GM23338 (cell line): Measurements from ENCODE around the gene BEND2.

Experiments
- CREB1 ChIP-seq: fragments of 250-450 bp; sonication (Bioruptor Pico); IDR thresholded peaks from 2 replicates; pipeline ENCODE4 v1.5.0; 2020; ENCODE audit warnings: low read depth, mild to moderate bottlenecking, moderate library complexity
- EZH2 ChIP-seq: fragments of 200-600 bp; sonication (generic); IDR thresholded peaks from one replicate; pipeline ENCODE4 v1.8.0; 2017; ENCODE audit warnings: antibody characterized with exemption, mild to moderate bottlenecking, low read depth; ENCODE audit not compliant: unreplicated experiment
- EZH2phosphoT487 ChIP-seq: fragments of 200-600 bp; sonication (generic); IDR thresholded peaks from one replicate; pipeline ENCODE4 v1.8.1; 2018; ENCODE audit warnings: antibody characterized with exemption; ENCODE audit not compliant: unreplicated experiment
- JUNB ChIP-seq: IDR thresholded peaks from one replicate; pipeline ENCODE4 v1.6.1; 2016; ENCODE audit warnings: antibody characterized with exemption; ENCODE audit not compliant: unreplicated experiment
- POLR2AphosphoS5 ChIP-seq: IDR thresholded peaks from 2 replicates; pipeline ENCODE4 v1.6.1; 2016; ENCODE audit warnings: antibody characterized with exemption, low read depth
- STAT1 ChIP-seq: IDR thresholded peaks from one replicate; pipeline ENCODE4 v1.6.1; 2016; ENCODE audit warnings: antibody characterized with exemption; ENCODE audit not compliant: unreplicated experiment
- ZNF114 ChIP-seq: fragments of 250-450 bp; sonication (Bioruptor Pico); IDR thresholded peaks from 2 replicates; pipeline ENCODE4 v1.5.0; 2020; ENCODE audit warnings: mild to moderate bottlenecking, moderate library complexity
- ZNF331 ChIP-seq: fragments of 250-450 bp; sonication (Bioruptor Pico); IDR thresholded peaks from 2 replicates; pipeline ENCODE4 v1.5.0; 2020; ENCODE audit warnings: low read depth, mild to moderate bottlenecking, moderate library complexity
- TF ChIP-seq, protein P1 (sequence below), 2 experiments: fragments of 200-600 bp in 1 of 2; sonication (generic) in 1 of 2; conservative IDR thresholded peaks; 2 replicates each; pipeline versions ENCODE4 v1.5.1 to v1.6.1; 2016 to 2017; ENCODE audit warnings: antibody characterized with exemption in 2 of 2, low read depth in 2 of 2, mild to moderate bottlenecking in 2 of 2, moderate library complexity in 1 of 2
- TF ChIP-seq, protein P2 (sequence below): IDR thresholded peaks from one replicate; pipeline ENCODE4 v1.6.1; 2018; ENCODE audit warnings: antibody characterized with exemption; ENCODE audit not compliant: unreplicated experiment
- TF ChIP-seq, protein P3 (sequence below): fragments of 250-450 bp; sonication (Bioruptor Pico); IDR thresholded peaks from 2 replicates; pipeline ENCODE4 v1.5.0; 2020; ENCODE audit warnings: mild to moderate bottlenecking, moderate library complexity
- TF ChIP-seq, protein P4 (sequence below): IDR thresholded peaks from 2 replicates; pipeline ENCODE4 v1.6.1; 2016; ENCODE audit warnings: antibody characterized with exemption

DNA sequence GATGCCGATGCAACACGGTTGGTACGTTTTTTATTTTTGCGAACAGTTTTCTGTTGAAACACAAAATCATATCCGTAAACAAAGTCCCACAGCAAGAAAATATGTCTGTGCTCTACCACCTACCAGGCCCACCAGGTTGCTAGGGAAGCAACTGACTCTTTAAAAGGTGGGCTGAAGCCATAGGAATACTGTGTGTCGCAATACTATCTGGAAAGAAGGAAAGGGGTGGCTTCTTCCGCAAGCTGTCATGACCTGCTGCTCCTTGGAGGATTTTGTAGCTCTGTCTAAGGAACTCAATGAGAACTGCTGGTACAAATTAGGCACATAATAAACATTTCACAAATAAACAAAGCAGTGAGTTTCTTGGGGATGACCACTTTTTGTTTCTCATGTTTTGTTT, 46.5 kb downstream of the BEND2 start:
- TF ChIP-seq, protein P1, sequence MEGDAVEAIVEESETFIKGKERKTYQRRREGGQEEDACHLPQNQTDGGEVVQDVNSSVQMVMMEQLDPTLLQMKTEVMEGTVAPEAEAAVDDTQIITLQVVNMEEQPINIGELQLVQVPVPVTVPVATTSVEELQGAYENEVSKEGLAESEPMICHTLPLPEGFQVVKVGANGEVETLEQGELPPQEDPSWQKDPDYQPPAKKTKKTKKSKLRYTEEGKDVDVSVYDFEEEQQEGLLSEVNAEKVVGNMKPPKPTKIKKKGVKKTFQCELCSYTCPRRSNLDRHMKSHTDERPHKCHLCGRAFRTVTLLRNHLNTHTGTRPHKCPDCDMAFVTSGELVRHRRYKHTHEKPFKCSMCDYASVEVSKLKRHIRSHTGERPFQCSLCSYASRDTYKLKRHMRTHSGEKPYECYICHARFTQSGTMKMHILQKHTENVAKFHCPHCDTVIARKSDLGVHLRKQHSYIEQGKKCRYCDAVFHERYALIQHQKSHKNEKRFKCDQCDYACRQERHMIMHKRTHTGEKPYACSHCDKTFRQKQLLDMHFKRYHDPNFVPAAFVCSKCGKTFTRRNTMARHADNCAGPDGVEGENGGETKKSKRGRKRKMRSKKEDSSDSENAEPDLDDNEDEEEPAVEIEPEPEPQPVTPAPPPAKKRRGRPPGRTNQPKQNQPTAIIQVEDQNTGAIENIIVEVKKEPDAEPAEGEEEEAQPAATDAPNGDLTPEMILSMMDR (conservative IDR thresholded peaks at IDR 0.05; ENCODE audit: low read depth in 2 of 2) = no peak
- TF ChIP-seq POLR2AphosphoS5 = no peak
- TF ChIP-seq JUNB = no peak
- TF ChIP-seq EZH2 = no peak
- TF ChIP-seq, protein P2, sequence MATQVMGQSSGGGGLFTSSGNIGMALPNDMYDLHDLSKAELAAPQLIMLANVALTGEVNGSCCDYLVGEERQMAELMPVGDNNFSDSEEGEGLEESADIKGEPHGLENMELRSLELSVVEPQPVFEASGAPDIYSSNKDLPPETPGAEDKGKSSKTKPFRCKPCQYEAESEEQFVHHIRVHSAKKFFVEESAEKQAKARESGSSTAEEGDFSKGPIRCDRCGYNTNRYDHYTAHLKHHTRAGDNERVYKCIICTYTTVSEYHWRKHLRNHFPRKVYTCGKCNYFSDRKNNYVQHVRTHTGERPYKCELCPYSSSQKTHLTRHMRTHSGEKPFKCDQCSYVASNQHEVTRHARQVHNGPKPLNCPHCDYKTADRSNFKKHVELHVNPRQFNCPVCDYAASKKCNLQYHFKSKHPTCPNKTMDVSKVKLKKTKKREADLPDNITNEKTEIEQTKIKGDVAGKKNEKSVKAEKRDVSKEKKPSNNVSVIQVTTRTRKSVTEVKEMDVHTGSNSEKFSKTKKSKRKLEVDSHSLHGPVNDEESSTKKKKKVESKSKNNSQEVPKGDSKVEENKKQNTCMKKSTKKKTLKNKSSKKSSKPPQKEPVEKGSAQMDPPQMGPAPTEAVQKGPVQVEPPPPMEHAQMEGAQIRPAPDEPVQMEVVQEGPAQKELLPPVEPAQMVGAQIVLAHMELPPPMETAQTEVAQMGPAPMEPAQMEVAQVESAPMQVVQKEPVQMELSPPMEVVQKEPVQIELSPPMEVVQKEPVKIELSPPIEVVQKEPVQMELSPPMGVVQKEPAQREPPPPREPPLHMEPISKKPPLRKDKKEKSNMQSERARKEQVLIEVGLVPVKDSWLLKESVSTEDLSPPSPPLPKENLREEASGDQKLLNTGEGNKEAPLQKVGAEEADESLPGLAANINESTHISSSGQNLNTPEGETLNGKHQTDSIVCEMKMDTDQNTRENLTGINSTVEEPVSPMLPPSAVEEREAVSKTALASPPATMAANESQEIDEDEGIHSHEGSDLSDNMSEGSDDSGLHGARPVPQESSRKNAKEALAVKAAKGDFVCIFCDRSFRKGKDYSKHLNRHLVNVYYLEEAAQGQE = no peak
- no peak for TF ChIP-seq ZNF331 (CRISPR knock-in tag)
- TF ChIP-seq, protein P3, sequence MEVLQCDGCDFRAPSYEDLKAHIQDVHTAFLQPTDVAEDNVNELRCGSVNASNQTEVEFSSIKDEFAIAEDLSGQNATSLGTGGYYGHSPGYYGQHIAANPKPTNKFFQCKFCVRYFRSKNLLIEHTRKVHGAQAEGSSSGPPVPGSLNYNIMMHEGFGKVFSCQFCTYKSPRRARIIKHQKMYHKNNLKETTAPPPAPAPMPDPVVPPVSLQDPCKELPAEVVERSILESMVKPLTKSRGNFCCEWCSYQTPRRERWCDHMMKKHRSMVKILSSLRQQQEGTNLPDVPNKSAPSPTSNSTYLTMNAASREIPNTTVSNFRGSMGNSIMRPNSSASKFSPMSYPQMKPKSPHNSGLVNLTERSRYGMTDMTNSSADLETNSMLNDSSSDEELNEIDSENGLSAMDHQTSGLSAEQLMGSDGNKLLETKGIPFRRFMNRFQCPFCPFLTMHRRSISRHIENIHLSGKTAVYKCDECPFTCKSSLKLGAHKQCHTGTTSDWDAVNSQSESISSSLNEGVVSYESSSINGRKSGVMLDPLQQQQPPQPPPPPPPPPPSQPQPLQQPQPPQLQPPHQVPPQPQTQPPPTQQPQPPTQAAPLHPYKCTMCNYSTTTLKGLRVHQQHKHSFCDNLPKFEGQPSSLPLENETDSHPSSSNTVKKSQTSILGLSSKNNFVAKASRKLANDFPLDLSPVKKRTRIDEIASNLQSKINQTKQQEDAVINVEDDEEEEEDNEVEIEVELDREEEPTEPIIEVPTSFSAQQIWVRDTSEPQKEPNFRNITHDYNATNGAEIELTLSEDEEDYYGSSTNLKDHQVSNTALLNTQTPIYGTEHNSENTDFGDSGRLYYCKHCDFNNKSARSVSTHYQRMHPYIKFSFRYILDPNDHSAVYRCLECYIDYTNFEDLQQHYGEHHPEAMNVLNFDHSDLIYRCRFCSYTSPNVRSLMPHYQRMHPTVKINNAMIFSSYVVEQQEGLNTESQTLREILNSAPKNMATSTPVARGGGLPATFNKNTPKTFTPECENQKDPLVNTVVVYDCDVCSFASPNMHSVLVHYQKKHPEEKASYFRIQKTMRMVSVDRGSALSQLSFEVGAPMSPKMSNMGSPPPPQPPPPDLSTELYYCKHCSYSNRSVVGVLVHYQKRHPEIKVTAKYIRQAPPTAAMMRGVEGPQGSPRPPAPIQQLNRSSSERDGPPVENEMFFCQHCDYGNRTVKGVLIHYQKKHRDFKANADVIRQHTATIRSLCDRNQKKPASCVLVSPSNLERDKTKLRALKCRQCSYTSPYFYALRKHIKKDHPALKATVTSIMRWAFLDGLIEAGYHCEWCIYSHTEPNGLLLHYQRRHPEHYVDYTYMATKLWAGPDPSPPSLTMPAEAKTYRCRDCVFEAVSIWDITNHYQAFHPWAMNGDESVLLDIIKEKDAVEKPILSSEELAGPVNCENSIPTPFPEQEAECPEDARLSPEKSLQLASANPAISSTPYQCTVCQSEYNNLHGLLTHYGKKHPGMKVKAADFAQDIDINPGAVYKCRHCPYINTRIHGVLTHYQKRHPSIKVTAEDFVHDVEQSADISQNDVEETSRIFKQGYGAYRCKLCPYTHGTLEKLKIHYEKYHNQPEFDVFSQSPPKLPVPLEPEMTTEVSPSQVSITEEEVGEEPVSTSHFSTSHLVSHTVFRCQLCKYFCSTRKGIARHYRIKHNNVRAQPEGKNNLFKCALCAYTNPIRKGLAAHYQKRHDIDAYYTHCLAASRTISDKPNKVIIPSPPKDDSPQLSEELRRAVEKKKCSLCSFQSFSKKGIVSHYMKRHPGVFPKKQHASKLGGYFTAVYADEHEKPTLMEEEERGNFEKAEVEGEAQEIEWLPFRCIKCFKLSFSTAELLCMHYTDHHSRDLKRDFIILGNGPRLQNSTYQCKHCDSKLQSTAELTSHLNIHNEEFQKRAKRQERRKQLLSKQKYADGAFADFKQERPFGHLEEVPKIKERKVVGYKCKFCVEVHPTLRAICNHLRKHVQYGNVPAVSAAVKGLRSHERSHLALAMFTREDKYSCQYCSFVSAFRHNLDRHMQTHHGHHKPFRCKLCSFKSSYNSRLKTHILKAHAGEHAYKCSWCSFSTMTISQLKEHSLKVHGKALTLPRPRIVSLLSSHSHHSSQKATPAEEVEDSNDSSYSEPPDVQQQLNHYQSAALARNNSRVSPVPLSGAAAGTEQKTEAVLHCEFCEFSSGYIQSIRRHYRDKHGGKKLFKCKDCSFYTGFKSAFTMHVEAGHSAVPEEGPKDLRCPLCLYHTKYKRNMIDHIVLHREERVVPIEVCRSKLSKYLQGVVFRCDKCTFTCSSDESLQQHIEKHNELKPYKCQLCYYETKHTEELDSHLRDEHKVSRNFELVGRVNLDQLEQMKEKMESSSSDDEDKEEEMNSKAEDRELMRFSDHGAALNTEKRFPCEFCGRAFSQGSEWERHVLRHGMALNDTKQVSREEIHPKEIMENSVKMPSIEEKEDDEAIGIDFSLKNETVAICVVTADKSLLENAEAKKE (CRISPR knock-in tag) = no peak
- TF ChIP-seq EZH2phosphoT487 = no peak
- no peak for TF ChIP-seq CREB1 (CRISPR knock-in tag)
- TF ChIP-seq, protein P4, sequence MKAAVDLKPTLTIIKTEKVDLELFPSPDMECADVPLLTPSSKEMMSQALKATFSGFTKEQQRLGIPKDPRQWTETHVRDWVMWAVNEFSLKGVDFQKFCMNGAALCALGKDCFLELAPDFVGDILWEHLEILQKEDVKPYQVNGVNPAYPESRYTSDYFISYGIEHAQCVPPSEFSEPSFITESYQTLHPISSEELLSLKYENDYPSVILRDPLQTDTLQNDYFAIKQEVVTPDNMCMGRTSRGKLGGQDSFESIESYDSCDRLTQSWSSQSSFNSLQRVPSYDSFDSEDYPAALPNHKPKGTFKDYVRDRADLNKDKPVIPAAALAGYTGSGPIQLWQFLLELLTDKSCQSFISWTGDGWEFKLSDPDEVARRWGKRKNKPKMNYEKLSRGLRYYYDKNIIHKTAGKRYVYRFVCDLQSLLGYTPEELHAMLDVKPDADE = no peak
- no peak for TF ChIP-seq STAT1
- no peak for TF ChIP-seq ZNF114 (CRISPR knock-in tag)
